HepG2 (cell line): ENCODE results near the gene PDLIM7. TPM values are rescaled to one million over a fixed set of nuclear protein-coding genes. Genes with fewer than 3 reads are reported as not detected.

Experiments
- CREBL2 ChIP-seq: sonication (generic); formaldehyde crosslinking; IDR thresholded peaks from 2 replicates; pipeline ENCODE4 v1.8.1; 2023; ENCODE audit warnings: missing genetic modification reagents, mild to moderate bottlenecking, borderline replicate concordance
- ERF ChIP-seq: IDR thresholded peaks from 2 replicates; pipeline ENCODE4 v1.6.1; 2018; ENCODE audit warnings: missing biosample characterization, missing genetic modification reagents
- ESRRA ChIP-seq: sonication (generic); formaldehyde crosslinking; IDR thresholded peaks from 2 replicates; pipeline ENCODE4 v1.5.1; 2020; ENCODE audit warnings: mild to moderate bottlenecking, low read depth, missing genetic modification reagents
- HMGA1 ChIP-seq: sonication (generic); formaldehyde crosslinking; conservative IDR thresholded peaks from 2 replicates; pipeline ENCODE4 v1.4.0; 2020; ENCODE audit warnings: missing genetic modification reagents
- IKZF5 ChIP-seq: IDR thresholded peaks from 2 replicates; pipeline ENCODE4 v1.6.1; 2018; ENCODE audit warnings: missing genetic modification reagents, mild to moderate bottlenecking, missing compliant biosample characterization
- KDM2A ChIP-seq: sonication (generic); formaldehyde crosslinking; IDR thresholded peaks from 2 replicates; pipeline ENCODE4 v1.4.0; 2020; ENCODE audit warnings: low read depth, missing genetic modification reagents, borderline replicate concordance
- MYPOP ChIP-seq: sonication (generic); formaldehyde crosslinking; IDR thresholded peaks from 2 replicates; pipeline ENCODE4 v1.8.1; 2023; ENCODE audit warnings: mild to moderate bottlenecking, moderate library complexity, missing genetic modification reagents
- NCOA1 ChIP-seq: sonication (generic); formaldehyde crosslinking; IDR thresholded peaks from 2 replicates; pipeline ENCODE4 v1.9.0; 2021; ENCODE audit warnings: missing genetic modification reagents
- NCOA5 ChIP-seq: sonication (generic); formaldehyde crosslinking; IDR thresholded peaks from 2 replicates; pipeline ENCODE4 v1.4.0; 2020; ENCODE audit warnings: missing genetic modification reagents
- NR0B2 ChIP-seq: sonication (generic); formaldehyde crosslinking; IDR thresholded peaks from 2 replicates; pipeline ENCODE4 v1.4.0; 2020; ENCODE audit warnings: mild to moderate bottlenecking, missing genetic modification reagents
- POLR2AphosphoS2 ChIP-seq: IDR thresholded peaks from 2 replicates; pipeline ENCODE4 v1.6.1; 2011; ENCODE audit warnings: low read depth, low read length, improper control_type of control experiment
- POLR2AphosphoS5 ChIP-seq: IDR thresholded peaks from 2 replicates; pipeline ENCODE4 v1.6.1; 2012; ENCODE audit warnings: low read depth, low read length
- REL ChIP-seq: sonication (generic); formaldehyde crosslinking; conservative IDR thresholded peaks from 2 replicates; pipeline ENCODE4 v1.8.0; 2022; ENCODE audit warnings: mild to moderate bottlenecking, missing genetic modification reagents, moderate library complexity
- SAP130 ChIP-seq: IDR thresholded peaks from 2 replicates; pipeline ENCODE4 v1.6.1; 2016; ENCODE audit warnings: low read depth
- SETDB1 ChIP-seq: sonication (generic); formaldehyde crosslinking; IDR thresholded peaks from 2 replicates; pipeline ENCODE4 v1.5.1; 2020; ENCODE audit warnings: missing genetic modification reagents, mild to moderate bottlenecking, borderline replicate concordance
- ZNF12 ChIP-seq: sonication (generic); formaldehyde crosslinking; IDR thresholded peaks from 2 replicates; pipeline ENCODE4 v1.5.0; 2020; ENCODE audit warnings: missing genetic modification reagents
- ZNF274 ChIP-seq: sonication (generic); formaldehyde crosslinking; IDR thresholded peaks from 2 replicates; pipeline ENCODE4 v1.5.1; 2020; ENCODE audit warnings: mild to moderate bottlenecking, missing genetic modification reagents
- ZNF333 ChIP-seq: sonication (generic); formaldehyde crosslinking; IDR thresholded peaks from 2 replicates; pipeline ENCODE4 v1.4.0; 2020; ENCODE audit warnings: mild to moderate bottlenecking, missing genetic modification reagents, borderline replicate concordance
- ZNF451 ChIP-seq: sonication (generic); formaldehyde crosslinking; IDR thresholded peaks from 2 replicates; pipeline ENCODE4 v1.5.0; 2020; ENCODE audit warnings: mild to moderate bottlenecking, missing genetic modification reagents
- ZNF512B ChIP-seq: sonication (generic); formaldehyde crosslinking; IDR thresholded peaks from 2 replicates; pipeline ENCODE4 v1.5.1; 2020; ENCODE audit warnings: missing genetic modification reagents, mild to moderate bottlenecking, borderline replicate concordance
- ZNF550 ChIP-seq: sonication (generic); formaldehyde crosslinking; IDR thresholded peaks from 2 replicates; pipeline ENCODE4 v1.4.0; 2020; ENCODE audit warnings: mild to moderate bottlenecking, missing genetic modification reagents, borderline replicate concordance
- ZNF614 ChIP-seq: IDR thresholded peaks from 2 replicates; pipeline ENCODE4 v1.6.1; 2018; ENCODE audit warnings: missing biosample characterization, missing genetic modification reagents, inconsistent platforms, borderline replicate concordance
- ZNF713 ChIP-seq: sonication (generic); formaldehyde crosslinking; IDR thresholded peaks from 2 replicates; pipeline ENCODE4 v1.4.0; 2020; ENCODE audit warnings: mild to moderate bottlenecking, missing genetic modification reagents
- ZNF724P ChIP-seq: sonication (generic); formaldehyde crosslinking; IDR thresholded peaks from 2 replicates; pipeline ENCODE4 v1.8.0; 2022; ENCODE audit warnings: missing genetic modification reagents, borderline replicate concordance
- polyA plus RNA-seq, 8 experiments: library from polyadenylated mRNA; depleted of rRNA in 3 of 8; stranded (reverse) in 7 of 8; unstranded in 1 of 8; fragments of >200 nt; fragmentation: Illumina TruSeq in 4 of 8; extraction: Trizol in 4 of 8; gene quantifications; 2 replicates each; pipeline versions ENCODE4 v1.2.1 to v1.2.3, GENCODE V29; 2011 to 2016; ENCODE audit warnings: low read depth in 4 of 8, missing spikeins in 1 of 8, mixed read lengths in 1 of 8; ENCODE audit not compliant: insufficient read depth in 1 of 8
- total RNA-seq, 5 experiments: library from RNA; depleted of rRNA; stranded (reverse); fragments of >200 nt; fragmentation: Illumina TruSeq; extraction: Trizol; gene quantifications; 2 replicates each; pipeline ENCODE4 v1.2.3, GENCODE V29; 2016; ENCODE audit warnings: low read depth in 1 of 5

PDLIM7 gene
- total and polyA plus RNA-seq, 2 of the 13 experiments (the other 11 are each of a cell fraction or from before 2014, with no cell fraction given): 21.1 to 31.3 TPM

- TF ChIP-seq ZNF512B (CRISPR knock-in tag): no peak
- no peak for TF ChIP-seq HMGA1 (CRISPR knock-in tag)
- peak; percentile 93 for TF ChIP-seq KDM2A (CRISPR knock-in tag)
- no peak; the same call in 1 of the 2 replicates for TF ChIP-seq NR0B2 (CRISPR knock-in tag)
- no peak for TF ChIP-seq SETDB1 (CRISPR knock-in tag)
- TF ChIP-seq MYPOP (CRISPR knock-in tag): peak; percentile 7; the same call in 1 of the 2 replicates
- TF ChIP-seq ESRRA: 0 out of 2 replicates have a peak, but pooled peaks have one; percentile 25
- no peak for TF ChIP-seq ZNF12
- TF ChIP-seq ERF (CRISPR knock-in tag): peak; percentile 38; the same call in 1 of the 2 replicates
- no peak for TF ChIP-seq ZNF713
- no peak for TF ChIP-seq NCOA5
- TF ChIP-seq IKZF5 (CRISPR knock-in tag): peak; percentile 37; the same call in 1 of the 2 replicates
- 0 out of 2 replicates have a peak, but pooled peaks have one; percentile 6 for TF ChIP-seq ZNF724P
- TF ChIP-seq NCOA1 (CRISPR knock-in tag): no peak
- TF ChIP-seq CREBL2 (CRISPR knock-in tag): no peak
- TF ChIP-seq POLR2AphosphoS2: no peak
- TF ChIP-seq SAP130 (CRISPR knock-in tag): peak; percentile 45; the same call in 1 of the 2 replicates
- TF ChIP-seq POLR2AphosphoS5: 0 out of 2 replicates have a peak, but pooled peaks have one; percentile 22
- 0 out of 2 replicates have a peak, but pooled peaks have one; percentile 23 for TF ChIP-seq ZNF333
- TF ChIP-seq REL (CRISPR knock-in tag): peak; percentile 19; the same call in 1 of the 2 replicates
- TF ChIP-seq ZNF451 (CRISPR knock-in tag): 0 out of 2 replicates have a peak, but pooled peaks have one; percentile 44
- no peak for TF ChIP-seq ZNF550 (CRISPR knock-in tag)
- TF ChIP-seq ZNF614 (CRISPR knock-in tag): 0 out of 2 replicates have a peak, but pooled peaks have one; percentile 1
- no peak for TF ChIP-seq ZNF274 (CRISPR knock-in tag)
These were observed 41.5 kb downstream of the PDLIM7 start (continued) for GRCh38 chr5:177455661-177456590.
